D341Med (cell line): ENCODE data around the gene BLTP3A.
"Not testable (repeated sequence)": the region's sequence is repeated elsewhere in the genome, so short reads cannot be mapped to it uniquely, and the experiment has no call there.

Experiments
- DNase-seq: peaks from one replicate; pipeline ENCODE4 v3.0.0; 2012; ENCODE audit warnings: low spot score

The BLTP3A gene

DNA sequence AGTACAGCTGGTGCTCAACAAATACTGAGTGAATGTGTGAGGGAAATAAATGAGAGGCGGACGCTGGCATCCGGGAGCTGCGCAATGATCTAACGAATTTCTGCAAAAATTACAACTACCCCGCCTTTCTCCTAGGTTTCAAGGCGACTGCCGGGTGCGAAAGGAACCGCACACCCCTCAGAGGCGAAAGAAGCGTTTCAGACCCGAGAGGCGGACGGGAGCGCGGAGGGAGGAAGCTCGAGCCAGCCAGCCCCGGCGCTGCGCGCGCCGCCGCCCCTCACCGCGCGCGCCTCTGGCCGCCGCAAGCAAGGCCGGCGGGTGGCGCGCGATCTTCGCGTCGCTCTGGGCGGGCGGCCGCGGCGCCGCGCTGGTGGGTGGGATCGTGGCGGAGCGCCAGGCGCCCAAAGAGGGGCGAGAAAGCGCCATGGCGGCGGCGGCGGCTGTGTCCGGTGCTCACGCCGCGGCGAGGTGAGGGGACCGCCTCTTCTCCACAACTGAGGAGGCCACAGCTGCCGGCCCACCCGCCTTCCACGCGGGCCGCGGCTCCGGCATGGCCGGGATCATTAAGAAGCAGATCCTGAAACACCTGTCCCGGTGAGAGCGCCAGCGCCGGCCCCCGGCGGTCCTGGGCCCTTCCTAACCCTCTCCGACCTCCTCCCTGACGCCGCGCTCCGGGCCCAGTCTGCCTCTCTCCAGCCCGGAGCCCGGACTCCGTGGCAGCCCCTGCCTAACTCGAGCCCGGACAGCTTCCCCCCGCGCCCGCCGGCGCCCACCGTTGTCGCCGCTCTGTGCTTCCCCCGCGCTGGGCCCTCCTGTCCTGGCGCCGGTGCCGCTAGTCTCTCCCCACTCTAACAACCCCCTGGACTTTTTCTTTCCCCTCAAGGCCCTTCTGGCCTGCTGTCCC lies at the start of gene BLTP3A:
Gene BLTP3A (plus strand): TSS at position 383 of the 904 bp plus-strand sequence. CDS start 168 bp downstream, at position 551.
- peak; percentile 97 for DNase-seq

DNA sequence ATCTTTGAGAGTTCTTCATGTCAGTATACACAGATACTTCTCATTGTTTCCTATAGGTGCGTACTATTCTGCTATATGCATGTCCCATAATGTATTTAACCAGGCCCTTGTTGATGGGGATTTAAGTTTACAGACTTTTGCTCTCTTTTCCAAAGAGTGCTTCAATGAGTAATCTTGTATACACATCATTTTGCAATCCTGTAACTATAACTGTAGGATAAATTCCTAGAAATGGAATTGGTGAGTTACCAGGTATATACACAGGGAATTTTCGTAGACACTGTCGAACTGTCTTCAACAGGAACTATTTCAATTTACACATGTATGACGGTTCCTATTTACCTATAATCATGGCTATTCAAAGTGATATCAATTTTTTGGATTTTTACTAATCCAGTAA lies 49.8 kb upstream of the BLTP3A start:
- no peak for DNase-seq

DNA sequence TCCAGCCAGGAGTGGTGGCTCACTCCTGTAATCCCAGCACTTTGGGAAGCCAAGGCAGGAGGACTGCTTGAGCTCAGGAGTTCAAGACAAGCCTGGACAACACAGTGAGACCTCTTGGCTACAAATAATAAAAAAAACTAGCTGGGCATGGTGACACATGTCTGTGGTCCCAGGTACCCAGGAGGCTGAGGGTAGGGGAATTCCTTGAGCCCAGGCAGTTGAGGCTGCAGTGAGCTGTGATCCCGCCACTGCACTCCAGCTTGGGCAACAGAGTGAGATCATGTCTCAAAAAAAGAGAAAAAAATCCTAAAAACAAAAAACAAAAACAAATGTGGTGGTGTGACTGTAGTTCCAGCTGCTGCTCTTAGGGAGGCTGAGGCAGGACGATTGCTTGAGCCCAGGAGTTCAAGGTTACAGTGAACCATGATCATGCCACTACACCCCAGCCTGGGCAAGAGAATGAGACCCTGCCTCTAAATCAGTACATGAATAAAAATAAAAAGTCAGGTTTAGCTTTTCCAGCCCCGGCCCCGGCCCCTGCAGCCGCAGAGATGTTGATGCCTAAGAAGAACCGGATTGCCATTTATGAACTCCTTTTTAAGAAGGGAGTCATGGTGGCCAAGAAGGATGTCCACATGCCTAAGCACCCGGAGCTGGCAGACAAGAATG lies 48.1 kb upstream of the BLTP3A start:
- no peak for DNase-seq

DNA sequence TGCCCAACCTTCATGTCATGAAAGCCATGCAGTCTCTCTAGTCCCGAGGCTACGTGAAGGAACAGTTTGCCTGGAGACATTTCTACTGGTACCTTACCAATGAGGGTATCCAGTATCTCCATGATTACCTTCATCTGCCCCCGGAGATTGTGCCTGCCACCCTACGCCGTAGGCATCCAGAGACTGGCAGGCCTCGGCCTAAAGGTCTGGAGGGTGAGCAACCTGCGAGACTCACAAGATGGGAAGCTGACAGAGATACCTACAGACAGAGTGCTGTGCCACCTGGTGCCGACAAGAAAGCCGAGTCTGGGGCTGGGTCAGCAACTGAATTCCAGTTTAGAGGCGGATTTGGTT lies 47.6 kb upstream of the BLTP3A start:
- DNase-seq = not testable (repeated sequence)

DNA sequence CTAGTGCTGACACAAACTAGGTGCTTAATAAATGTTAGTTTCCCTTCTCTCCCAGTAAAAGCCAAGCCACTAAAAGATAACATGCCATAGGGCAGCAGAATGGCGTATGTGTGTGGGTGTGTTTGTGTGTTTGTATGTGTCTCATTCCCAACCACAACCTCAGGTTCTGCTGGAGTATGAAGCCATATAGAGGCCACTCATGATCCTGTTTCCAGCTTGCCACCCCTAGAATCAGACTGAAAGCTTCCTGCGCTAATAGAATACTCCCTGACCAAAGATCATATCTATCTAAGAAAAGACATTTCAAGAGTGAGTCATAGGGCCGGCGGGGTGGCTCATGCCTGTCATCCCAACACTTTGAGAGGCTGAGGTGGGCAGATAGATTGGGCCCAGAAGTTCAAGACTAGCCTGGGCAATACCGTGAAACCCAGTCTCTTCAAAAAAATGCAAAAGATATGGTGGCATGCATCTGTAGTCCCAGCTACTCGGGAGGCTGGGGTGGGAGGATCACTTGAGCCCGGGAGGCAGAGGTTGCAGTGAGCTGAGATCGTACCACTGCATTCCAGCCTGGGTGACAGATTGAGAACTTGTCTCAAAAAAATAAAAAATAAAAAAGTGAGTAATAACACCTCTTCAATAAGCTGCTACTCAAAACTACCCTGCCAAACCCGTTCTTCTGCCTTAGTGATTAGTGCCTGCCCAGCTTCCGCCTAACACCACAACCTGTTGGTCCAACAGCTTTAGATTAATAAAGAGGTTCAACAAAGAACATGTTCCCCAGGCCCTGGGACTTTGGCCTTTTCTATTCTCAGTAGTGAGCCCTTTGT lies 46.4 kb upstream of the BLTP3A start:
- no peak for DNase-seq

DNA sequence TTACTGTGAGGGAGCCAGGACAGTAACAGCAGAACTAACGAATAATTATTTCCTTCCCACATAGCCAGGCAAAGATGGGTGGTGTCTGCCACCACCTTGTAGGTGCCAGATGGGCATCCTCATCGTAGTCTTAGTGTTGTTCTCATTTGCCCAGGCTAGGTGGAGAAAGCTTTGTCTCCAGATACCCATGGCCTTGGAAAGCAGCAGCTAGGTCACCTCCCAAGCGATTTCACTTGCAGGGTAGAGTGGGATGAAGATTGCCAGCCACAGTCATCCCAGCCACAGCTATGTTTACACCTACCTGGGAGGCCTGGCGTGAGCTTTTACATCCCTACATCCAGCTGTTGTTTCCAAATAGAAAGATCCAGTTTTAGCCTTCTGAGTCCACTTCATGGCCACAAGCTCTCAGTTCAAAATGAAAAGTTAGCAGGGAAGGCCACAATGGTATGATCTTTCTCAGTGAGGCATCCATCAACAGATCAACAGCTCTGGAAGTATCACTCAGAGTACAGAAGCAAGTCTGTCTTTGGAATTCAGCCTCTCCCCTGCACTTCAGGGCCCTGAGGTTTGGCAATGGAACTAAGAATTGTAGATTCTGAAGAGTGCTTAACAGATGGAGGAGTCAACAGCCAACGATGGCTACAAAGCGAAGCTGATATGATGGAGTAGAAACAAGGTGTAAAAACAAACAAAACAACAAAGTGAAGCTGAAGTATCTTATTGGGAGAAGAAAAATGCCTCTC lies 45.6 kb upstream of the BLTP3A start:
- no peak for DNase-seq

- DNase-seq = no peak
Observed at GRCh38 chr6:34748757-34749156, 43.1 kb upstream of the BLTP3A start.

DNA sequence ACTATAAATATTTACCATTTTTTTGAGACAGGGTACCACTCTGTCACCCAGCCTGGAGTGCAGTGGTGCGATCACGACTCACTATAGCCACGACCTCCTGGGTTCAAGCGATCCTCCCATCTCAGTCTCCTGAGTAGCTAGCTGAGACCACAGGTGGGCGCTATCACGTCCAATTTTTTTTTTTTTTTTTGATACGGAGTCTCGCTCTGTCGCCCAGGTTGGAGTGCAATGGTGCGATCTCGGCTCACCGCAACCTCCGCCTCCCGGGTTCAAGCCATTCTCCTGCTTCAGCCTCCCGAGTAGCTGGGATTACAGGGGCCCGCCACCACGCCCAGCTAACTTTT lies 35.4 kb upstream of the BLTP3A start:
- DNase-seq = not testable (repeated sequence)

GRCh38 chr6:34757687-34758274 lies 34.1 kb upstream of the BLTP3A start:
- no peak for DNase-seq

- DNase-seq = no peak
Observed at GRCh38 chr6:34760108-34760507, 31.8 kb upstream of the BLTP3A start.

DNA sequence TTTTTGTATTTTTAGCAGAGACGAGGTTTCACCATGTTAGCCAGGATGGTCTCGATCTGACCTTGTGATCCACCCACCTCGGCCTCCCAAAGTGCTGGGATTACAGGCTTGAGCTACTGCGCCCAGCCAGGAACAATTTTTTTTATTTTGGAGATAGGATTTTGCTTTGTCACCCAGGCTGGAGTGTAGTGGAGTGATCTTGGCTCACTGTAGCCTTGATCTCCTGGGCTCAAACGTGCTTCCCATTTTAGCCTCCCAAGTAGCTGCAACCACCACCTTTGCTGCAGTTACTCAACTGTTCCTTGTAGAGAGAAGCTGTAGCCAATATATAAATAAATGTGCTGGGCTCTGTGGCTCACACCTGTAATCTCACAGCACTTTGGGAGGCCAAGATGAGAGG lies 30.2 kb upstream of the BLTP3A start:
- DNase-seq = not testable (repeated sequence)

GRCh38 chr6:34768148-34768547 lies 23.7 kb upstream of the BLTP3A start:
- no peak for DNase-seq

GRCh38 chr6:34771727-34772126 lies 20.2 kb upstream of the BLTP3A start:
- no peak for DNase-seq

- DNase-seq = no peak
Observed at GRCh38 chr6:34772940-34773339, 18.9 kb upstream of the BLTP3A start.

DNA sequence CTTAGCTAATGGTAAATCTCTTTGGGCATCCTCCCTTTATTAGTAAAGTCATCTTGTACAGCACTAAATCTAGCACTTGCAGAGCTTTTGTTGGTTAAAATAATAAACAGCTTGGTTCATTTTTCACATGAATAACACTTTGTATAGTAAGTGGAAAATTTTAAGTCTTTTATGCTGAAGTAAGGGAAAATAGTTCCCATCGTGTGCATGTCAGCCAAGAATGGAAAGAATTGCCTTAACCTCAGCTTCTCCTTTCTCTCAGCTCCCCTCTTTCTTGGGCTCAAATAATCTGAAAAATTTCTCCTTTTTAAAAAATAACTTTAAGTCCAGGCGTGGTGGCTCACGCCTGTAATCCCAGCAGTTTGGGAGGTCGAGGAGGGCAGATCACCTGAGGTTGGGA lies 18.0 kb upstream of the BLTP3A start:
- no peak for DNase-seq

- DNase-seq = no peak
Observed at GRCh38 chr6:34774967-34775366, 16.9 kb upstream of the BLTP3A start.

DNA sequence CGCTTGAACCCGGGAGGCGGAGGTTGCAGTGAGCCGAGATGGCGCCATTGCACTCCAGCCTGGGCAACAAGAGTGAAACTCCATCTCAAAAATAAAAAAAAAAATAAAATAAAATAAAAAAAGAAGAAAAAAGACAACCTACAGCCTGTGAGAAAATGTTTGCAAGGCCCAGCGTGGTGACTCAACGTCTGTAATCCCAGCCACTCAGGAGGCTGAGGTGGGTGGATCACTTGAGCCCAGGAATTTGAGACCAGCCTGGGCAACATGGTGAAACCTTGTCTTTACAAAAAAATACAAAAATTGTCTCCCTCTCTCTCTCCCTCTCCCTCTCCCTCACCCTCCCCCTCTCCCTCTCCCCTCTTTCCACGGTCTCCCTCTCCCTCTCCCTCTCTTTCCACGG lies 6.5 kb upstream of the BLTP3A start:
- DNase-seq = not testable (repeated sequence)

DNA sequence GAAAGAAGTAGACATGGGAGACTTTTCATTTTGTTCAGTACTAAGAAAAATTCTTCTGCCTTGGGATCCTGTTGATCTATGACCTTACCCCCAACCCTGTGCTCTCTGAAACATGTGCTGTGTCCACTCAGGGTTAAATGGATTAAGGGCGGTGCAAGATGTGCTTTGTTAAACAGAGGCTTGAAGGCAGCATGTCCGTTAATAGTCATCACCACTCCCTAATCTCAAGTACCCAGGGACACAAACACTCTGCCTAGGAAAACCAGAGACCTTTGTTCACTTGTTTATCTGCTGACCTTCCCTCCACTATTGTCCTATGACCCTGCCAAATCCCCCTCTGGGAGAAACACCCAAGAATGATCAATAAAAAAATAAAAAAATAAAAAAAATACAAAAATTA lies 4.7 kb upstream of the BLTP3A start:
- not testable (repeated sequence) for DNase-seq

DNA sequence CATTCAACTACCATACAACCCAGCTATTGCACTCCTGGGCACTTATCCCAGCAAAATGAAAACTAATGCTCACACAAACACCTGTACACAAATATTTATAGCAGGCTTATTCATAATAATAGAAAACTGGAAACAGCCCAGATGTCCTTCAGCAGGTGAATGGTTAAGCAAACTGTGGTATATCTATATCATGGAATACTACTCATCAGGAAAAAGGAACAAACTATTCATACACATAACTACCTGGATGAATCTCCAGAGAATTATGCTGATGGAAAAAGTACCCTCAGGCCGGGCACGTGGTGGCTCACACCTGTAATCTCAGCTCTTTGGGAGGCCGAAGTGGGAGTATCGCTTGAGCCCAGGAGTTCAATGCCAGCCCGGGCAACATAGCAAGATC lies 3.8 kb upstream of the BLTP3A start:
- no peak for DNase-seq

GRCh38 chr6:34791164-34791700 lies 651 bp upstream of the BLTP3A start:
- peak; percentile 71 for DNase-seq
